Measurements from ENCODE around the gene ABI2. TPM values are rescaled to one million over a fixed set of nuclear protein-coding genes. Genes with fewer than 3 reads are reported as not detected.

Gene ABI2
- total and polyA plus RNA-seq, 4 donors = 11.7 to 68.1 (median 26.3) TPM

- no peak for TF ChIP-seq CTCF (IDR thresholded peaks at IDR 0.05; ENCODE audit: control extremely low read depth, extremely low read depth)
- DNase-seq = no peak
- no peaks in the 10 kb centered on the region for H3K27me3 ChIP-seq (ENCODE audit: control insufficient read depth in 3 of 3, insufficient read depth in 3 of 3, low read length in 2 of 3)
- H3K9ac ChIP-seq (ENCODE audit: insufficient read depth in 1 of 2, low read length in 2 of 2) = no peak overlapping the region
- peaks cover 0 to 13% (median 5%) of the 10 kb centered on the region in 4 donors for H3K36me3 ChIP-seq (ENCODE audit: control insufficient read depth in 4 of 4, insufficient read depth in 4 of 4, low read length in 4 of 4)
- 97 to 100% methylated on average over 2 of the region's 2 CpGs for WGBS, 2 donors
- H3K9me3 ChIP-seq (ENCODE audit: control insufficient read depth in 4 of 4, insufficient read depth in 3 of 4, low read length in 3 of 4) = peaks cover 0 to 1% (median 0%) of the 10 kb centered on the region in 4 donors
- no peak for ATAC-seq (ENCODE audit: insufficient read depth, low FRiP score)
- no peak overlapping the region for H3K27ac ChIP-seq (ENCODE audit: low read depth in 1 of 2, low read length in 1 of 2)
- H3K4me3 ChIP-seq = no peak overlapping the region
- H3K4me1 ChIP-seq (ENCODE audit: control insufficient read depth in 5 of 5, insufficient read depth in 5 of 5, low read length in 5 of 5) = peaks cover 0 to 4% (median 0%) of the 10 kb centered on the region in 5 donors
Observed at GRCh38 chr2:203400805-203401585, 72.8 kb downstream of the ABI2 start.

- Histone ChIP-seq H3K4me1 (ENCODE audit: control insufficient read depth in 5 of 5, insufficient read depth in 5 of 5, low read length in 5 of 5) (peaks cover 0 to 6% (median 0%) of the 10 kb centered on the region in 5 donors), H3K9ac (ENCODE audit: insufficient read depth in 1 of 2, low read length in 2 of 2) (no peak overlapping the region), H3K36me3 (ENCODE audit: control insufficient read depth in 4 of 4, insufficient read depth in 4 of 4, low read length in 4 of 4) (peaks cover 1 to 19% (median 10%) of the 10 kb centered on the region in 4 donors), H3K27me3 (ENCODE audit: control insufficient read depth in 3 of 3, insufficient read depth in 3 of 3, low read length in 2 of 3) (no peaks in the 10 kb centered on the region), H3K4me3 (no peak overlapping the region), H3K9me3 (ENCODE audit: control insufficient read depth in 4 of 4, insufficient read depth in 3 of 4, low read length in 3 of 4) (no peaks in the 10 kb centered on the region), H3K27ac (ENCODE audit: low read depth in 1 of 2, low read length in 1 of 2) (no peak overlapping the region)
- ATAC-seq (ENCODE audit: insufficient read depth, low FRiP score) = no peak
- no peak for TF ChIP-seq CTCF (IDR thresholded peaks at IDR 0.05; ENCODE audit: control extremely low read depth, extremely low read depth)
- no peak for DNase-seq
Observed at GRCh38 chr2:203404996-203405395, 76.8 kb downstream of the ABI2 start.

- Histone ChIP-seq H3K4me3 (no peak overlapping the region), H3K36me3 (ENCODE audit: control insufficient read depth in 4 of 4, insufficient read depth in 4 of 4, low read length in 4 of 4) (peaks cover 3 to 24% (median 15%) of the 10 kb centered on the region in 4 donors), H3K27ac (ENCODE audit: low read depth in 1 of 2, low read length in 1 of 2) (no peak overlapping the region), H3K9me3 (ENCODE audit: control insufficient read depth in 4 of 4, insufficient read depth in 3 of 4, low read length in 3 of 4) (no peaks in the 10 kb centered on the region), H3K27me3 (ENCODE audit: control insufficient read depth in 3 of 3, insufficient read depth in 3 of 3, low read length in 2 of 3) (no peaks in the 10 kb centered on the region), H3K4me1 (ENCODE audit: control insufficient read depth in 5 of 5, insufficient read depth in 5 of 5, low read length in 5 of 5) (peaks cover 0 to 6% (median 0%) of the 10 kb centered on the region in 5 donors), H3K9ac (ENCODE audit: insufficient read depth in 1 of 2, low read length in 2 of 2) (no peak overlapping the region)
- no peak for DNase-seq
- no peak for TF ChIP-seq CTCF (IDR thresholded peaks at IDR 0.05; ENCODE audit: control extremely low read depth, extremely low read depth)
- no peak for ATAC-seq (ENCODE audit: insufficient read depth, low FRiP score)
Observed at GRCh38 chr2:203407496-203407895, 79.3 kb downstream of the ABI2 start.
